GM18507 (cell line): ENCODE measurements around the gene POLR1A.

ENCODE experiments used
- DNase-seq: peaks from one replicate; pipeline ENCODE4 v3.0.0; 2011; ENCODE audit warnings: low read depth; ENCODE audit not compliant: insufficient read length; ENCODE audit errors: extremely low spot score
- FAIRE-seq: peaks from 2 replicates; lab custom pipeline; 2011; peaks lifted over from hg19 to GRCh38; lab: Jason Lieb, UNC

The POLR1A gene

GRCh38 chr2:86011449-86011941 is 94.2 kb downstream of the POLR1A start:
- FAIRE-seq (no peak), DNase-seq (no peak)

- no peak for FAIRE-seq
- DNase-seq: no peak
These were observed 95.6 kb downstream of the POLR1A start for GRCh38 chr2:86010083-86010482.

- DNase-seq (no peak), FAIRE-seq (no peak)
These were observed 99.2 kb downstream of the POLR1A start for GRCh38 chr2:86006524-86006923.

- FAIRE-seq (no peak), DNase-seq (no peak)
These were observed 101.7 kb downstream of the POLR1A start for GRCh38 chr2:86003967-86004366.

- no peak for DNase-seq
- FAIRE-seq: no peak
These were observed 102.6 kb downstream of the POLR1A start for GRCh38 chr2:86003104-86003503.

GRCh38 chr2:86002375-86002774 is 103.3 kb downstream of the POLR1A start:
- FAIRE-seq: no peak
- DNase-seq: no peak

GRCh38 chr2:86001326-86001725 is 104.4 kb downstream of the POLR1A start:
- FAIRE-seq: no peak
- DNase-seq: no peak

- DNase-seq: no peak
- FAIRE-seq: no peak
These were observed 104.8 kb downstream of the POLR1A start for GRCh38 chr2:86000938-86001312.

- FAIRE-seq: no peak
- no peak for DNase-seq
These were observed 105.4 kb downstream of the POLR1A start for GRCh38 chr2:86000131-86000937.

- DNase-seq: no peak
These were observed 106.4 kb downstream of the POLR1A start for GRCh38 chr2:85999061-85999831.

GRCh38 chr2:85998071-85998991 is 107.4 kb downstream of the POLR1A start:
- DNase-seq (no peak), FAIRE-seq (peak; percentile 26)

More at GRCh38 chr2:85999061-85999831, 106.4 kb downstream of the POLR1A start:
- peak; percentile 94 for FAIRE-seq

- FAIRE-seq (no peak), DNase-seq (no peak)
These were observed 108.4 kb downstream of the POLR1A start for GRCh38 chr2:85997017-85997970.

GRCh38 chr2:85996591-85996990 is 109.1 kb downstream of the POLR1A start:
- DNase-seq (no peak), FAIRE-seq (peak; percentile 15)

- no peak for FAIRE-seq
- no peak for DNase-seq
These were observed 109.8 kb downstream of the POLR1A start for GRCh38 chr2:85995648-85996529.

GRCh38 chr2:85994897-85995647 is 110.6 kb downstream of the POLR1A start:
- peak; percentile 59 for FAIRE-seq

GRCh38 chr2:85994421-85994777 is 111.3 kb downstream of the POLR1A start:
- no peak for DNase-seq
- no peak for FAIRE-seq

More at GRCh38 chr2:85994897-85995647, 110.6 kb downstream of the POLR1A start:
- no peak for DNase-seq

- FAIRE-seq (no peak), DNase-seq (no peak)
These were observed 113.1 kb downstream of the POLR1A start for GRCh38 chr2:85992611-85993010.
